Endothelial cell (in vitro differentiated cells): ENCODE data around the gene SLCO3A1. TPM values are rescaled to one million over a fixed set of nuclear protein-coding genes. Genes with fewer than 3 reads are reported as not detected.
"Not testable (repeated sequence)": the region's sequence is repeated elsewhere in the genome, so short reads cannot be mapped to it uniquely, and the experiment has no call there.

Source experiments
- DNase-seq: peaks from one replicate; pipeline ENCODE4 v3.0.0; 2021; ENCODE audit warnings: low spot score
- H3K27ac Mint-ChIP-seq: one replicate; pipeline ENCODE4 v1.8.0; 2021; ENCODE audit warnings: mixed read lengths, inconsistent platforms; ENCODE audit not compliant: unreplicated experiment
- H3K27me3 Mint-ChIP-seq: one replicate; pipeline ENCODE4 v1.8.0; 2021; ENCODE audit warnings: mild to moderate bottlenecking, moderate library complexity, mixed read lengths, inconsistent platforms; ENCODE audit not compliant: unreplicated experiment
- H3K36me3 Mint-ChIP-seq: one replicate; pipeline ENCODE4 v1.8.0; 2021; ENCODE audit warnings: mild to moderate bottlenecking, low read depth, mixed read lengths, inconsistent platforms; ENCODE audit not compliant: unreplicated experiment
- H3K4me1 Mint-ChIP-seq: one replicate; pipeline ENCODE4 v1.8.0; 2021; ENCODE audit warnings: mild to moderate bottlenecking, mixed read lengths, inconsistent platforms; ENCODE audit not compliant: unreplicated experiment
- H3K4me3 Mint-ChIP-seq: one replicate; pipeline ENCODE4 v1.8.0; 2021; ENCODE audit warnings: mild to moderate bottlenecking, mixed read lengths, inconsistent platforms; ENCODE audit not compliant: unreplicated experiment
- H3K9me3 Mint-ChIP-seq: one replicate; pipeline ENCODE4 v1.8.0; 2021; ENCODE audit warnings: mixed read lengths, inconsistent platforms; ENCODE audit not compliant: unreplicated experiment
- total RNA-seq: library from RNA; stranded (reverse); fragmentation: NEBNext Ultra II Directional; extraction: Animal tissue kit (Norgen Biotek cat#: 25700); gene quantifications from one replicate; pipeline ENCODE4 v1.2.1, GENCODE V29; 2021; ENCODE audit not compliant: unreplicated experiment
- TF ChIP-seq, protein P1 (sequence below): fragments of 200-600 bp; sonication (generic); IDR thresholded peaks from one replicate; pipeline ENCODE4 v1.5.0; 2021; ENCODE audit warnings: antibody characterized with exemption; ENCODE audit not compliant: unreplicated experiment

SLCO3A1 gene
- total RNA-seq, 1 donor from 2014 or later: 30.9 TPM

DNA sequence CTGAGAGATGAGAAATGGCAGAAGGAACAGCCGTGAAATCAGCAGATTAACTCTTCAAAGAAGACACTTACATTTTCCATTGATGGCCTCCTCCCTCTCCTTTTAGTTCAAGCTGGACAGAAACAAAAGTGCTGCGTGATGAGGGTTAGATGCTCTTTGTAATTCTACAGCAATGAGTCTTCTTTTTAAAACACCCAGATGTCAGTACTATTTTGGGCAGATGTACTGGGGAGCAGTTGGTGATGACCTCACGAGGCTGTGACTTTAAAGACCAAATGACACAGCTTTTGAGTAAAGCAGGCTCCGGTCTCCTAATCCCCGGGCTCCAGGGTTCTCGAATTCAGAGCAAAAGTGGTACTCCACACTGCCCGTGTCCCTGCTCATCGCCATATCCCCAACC, 198.2 kb downstream of the SLCO3A1 start:
- Mint-ChIP-seq H3K36me3 (no peaks in the 10 kb centered on the region), H3K9me3 (no peaks in the 10 kb centered on the region), H3K4me1 (peaks cover 29% of the 10 kb centered on the region), H3K27me3 (peaks cover 4% of the 10 kb centered on the region), H3K27ac (no peak overlapping the region), H3K4me3 (no peak overlapping the region)
- TF ChIP-seq, protein P1, sequence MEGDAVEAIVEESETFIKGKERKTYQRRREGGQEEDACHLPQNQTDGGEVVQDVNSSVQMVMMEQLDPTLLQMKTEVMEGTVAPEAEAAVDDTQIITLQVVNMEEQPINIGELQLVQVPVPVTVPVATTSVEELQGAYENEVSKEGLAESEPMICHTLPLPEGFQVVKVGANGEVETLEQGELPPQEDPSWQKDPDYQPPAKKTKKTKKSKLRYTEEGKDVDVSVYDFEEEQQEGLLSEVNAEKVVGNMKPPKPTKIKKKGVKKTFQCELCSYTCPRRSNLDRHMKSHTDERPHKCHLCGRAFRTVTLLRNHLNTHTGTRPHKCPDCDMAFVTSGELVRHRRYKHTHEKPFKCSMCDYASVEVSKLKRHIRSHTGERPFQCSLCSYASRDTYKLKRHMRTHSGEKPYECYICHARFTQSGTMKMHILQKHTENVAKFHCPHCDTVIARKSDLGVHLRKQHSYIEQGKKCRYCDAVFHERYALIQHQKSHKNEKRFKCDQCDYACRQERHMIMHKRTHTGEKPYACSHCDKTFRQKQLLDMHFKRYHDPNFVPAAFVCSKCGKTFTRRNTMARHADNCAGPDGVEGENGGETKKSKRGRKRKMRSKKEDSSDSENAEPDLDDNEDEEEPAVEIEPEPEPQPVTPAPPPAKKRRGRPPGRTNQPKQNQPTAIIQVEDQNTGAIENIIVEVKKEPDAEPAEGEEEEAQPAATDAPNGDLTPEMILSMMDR: no peak
- no peak for DNase-seq

DNA sequence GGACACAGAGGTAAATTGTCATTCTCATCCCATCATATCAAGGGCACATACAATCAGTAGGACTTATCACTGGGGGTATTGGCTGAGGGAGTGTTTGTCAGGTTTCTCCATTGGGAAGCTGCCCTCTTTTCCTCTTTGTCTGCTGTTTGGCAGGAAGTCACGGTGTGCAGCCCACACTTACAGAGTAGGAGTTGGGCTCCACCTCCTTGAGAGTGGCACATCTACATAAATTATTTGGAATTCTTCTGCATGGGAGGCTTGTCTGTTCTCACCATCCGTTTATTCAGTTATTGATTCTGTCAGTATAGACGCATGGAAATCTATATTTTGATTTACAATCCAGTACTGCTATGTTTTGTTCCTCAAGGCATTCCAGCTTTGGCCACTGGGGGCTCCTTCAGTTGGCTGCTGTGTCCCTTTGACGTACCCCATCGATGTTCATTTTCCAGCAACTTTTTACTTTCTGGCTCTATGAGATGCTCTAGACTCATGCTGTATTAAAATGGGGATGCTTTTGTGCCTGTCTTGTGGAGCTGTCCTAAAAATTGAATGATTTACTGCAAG, 200.3 kb downstream of the SLCO3A1 start:
- Mint-ChIP-seq H3K36me3 (no peaks in the 10 kb centered on the region), H3K4me3 (no peak overlapping the region), H3K27ac (peak overlapping the region; percentile 58), H3K4me1 (peaks cover 29% of the 10 kb centered on the region), H3K27me3 (peaks cover 7% of the 10 kb centered on the region), H3K9me3 (no peaks in the 10 kb centered on the region)
- no peak for DNase-seq
- TF ChIP-seq, protein P1: peak; percentile 57

DNA sequence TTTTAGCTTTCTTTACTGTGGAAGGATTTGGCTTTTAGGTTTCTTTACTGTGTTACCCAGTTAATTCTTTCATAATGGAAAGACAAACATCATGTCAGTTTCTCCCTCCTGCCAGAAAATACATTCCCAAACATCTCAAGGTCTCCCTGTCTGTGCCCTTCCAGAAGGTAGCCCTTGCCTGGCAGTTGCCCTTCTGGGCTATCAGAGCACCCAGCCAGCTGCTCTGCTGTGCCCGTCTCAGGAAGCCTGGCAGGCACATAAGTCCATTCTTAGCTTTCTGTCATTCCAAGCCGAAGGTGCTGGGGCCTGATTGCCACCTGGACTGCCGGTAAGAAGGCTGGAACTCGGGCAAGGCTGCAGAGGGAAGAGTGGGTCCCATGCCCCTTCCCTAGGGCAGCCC, 203.4 kb downstream of the SLCO3A1 start:
- peaks cover 12% of the 10 kb centered on the region for H3K4me1 Mint-ChIP-seq
- TF ChIP-seq, protein P1: no peak
- H3K9me3 Mint-ChIP-seq: no peaks in the 10 kb centered on the region
- peaks cover 2% of the 10 kb centered on the region for H3K27me3 Mint-ChIP-seq
- no peaks in the 10 kb centered on the region for H3K36me3 Mint-ChIP-seq
- H3K4me3 Mint-ChIP-seq: no peak overlapping the region
- no peak overlapping the region for H3K27ac Mint-ChIP-seq
- DNase-seq: no peak

DNA sequence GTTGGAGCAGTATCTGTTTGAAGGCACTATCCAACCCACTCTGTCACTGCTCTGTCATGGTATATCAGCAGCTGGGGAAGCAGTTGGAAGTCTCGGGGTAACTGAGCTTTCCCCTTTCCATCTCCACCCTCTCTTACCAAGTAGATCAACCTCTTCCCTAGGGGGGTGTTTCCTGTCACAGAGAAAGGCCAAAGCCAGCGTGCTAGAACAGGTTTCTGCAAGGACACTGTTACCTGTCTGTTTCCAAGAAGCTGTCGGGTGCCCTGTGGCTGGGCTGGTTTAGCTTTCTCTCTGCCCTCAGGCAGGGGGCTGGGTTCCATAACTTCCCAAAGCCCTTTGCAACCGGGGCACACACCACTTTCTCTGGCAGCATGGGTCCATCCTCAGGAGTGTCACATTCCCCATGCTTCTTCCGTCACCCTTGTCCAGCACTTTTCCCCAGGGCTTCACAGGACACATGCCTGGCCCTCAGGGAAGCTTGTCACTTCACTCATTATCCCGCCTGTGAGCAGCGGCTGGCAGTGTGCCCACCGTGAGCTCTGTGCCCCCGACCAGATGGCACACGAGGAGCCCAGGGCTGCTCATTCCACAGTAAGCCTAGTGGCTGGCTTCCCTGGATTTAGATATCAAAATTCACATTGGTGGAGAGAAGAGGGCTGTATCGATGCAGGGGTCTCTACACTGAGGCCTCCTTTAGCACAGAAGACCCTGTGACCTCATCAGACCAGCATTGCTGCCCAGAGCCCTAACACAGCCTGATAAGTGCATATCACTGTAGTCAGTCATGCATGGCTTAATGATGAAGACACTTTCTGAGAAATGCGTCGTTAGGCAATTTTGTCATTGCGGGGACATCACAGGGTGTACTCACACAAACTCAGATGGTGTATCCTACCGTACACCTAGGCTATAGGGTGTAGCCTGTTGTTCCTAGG, 205.8 kb downstream of the SLCO3A1 start:
- TF ChIP-seq, protein P1: no peak
- peaks cover 11% of the 10 kb centered on the region for H3K4me1 Mint-ChIP-seq
- H3K9me3 Mint-ChIP-seq: no peaks in the 10 kb centered on the region
- no peak overlapping the region for H3K4me3 Mint-ChIP-seq
- H3K27ac Mint-ChIP-seq: no peak overlapping the region
- H3K36me3 Mint-ChIP-seq: no peaks in the 10 kb centered on the region
- peaks cover 7% of the 10 kb centered on the region for H3K27me3 Mint-ChIP-seq
- no peak for DNase-seq

DNA sequence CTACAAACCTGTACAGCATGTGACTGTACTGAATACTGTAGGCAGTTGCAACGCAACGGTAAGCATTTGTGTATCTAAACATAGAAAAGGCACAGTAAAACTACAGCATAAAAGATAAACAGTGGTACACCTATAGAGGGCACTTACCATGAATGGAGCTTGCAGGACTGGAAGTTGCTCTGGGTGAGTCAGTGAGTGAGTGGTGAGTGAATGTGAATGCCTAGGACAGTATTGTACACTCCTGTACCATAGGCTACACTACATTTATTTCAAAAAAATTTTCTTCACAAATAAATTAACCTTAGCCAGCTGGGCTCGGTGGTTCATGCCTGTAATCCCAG, 206.4 kb downstream of the SLCO3A1 start:
- H3K27me3 Mint-ChIP-seq, H3K27ac Mint-ChIP-seq, DNase-seq, H3K36me3 Mint-ChIP-seq, H3K9me3 Mint-ChIP-seq, H3K4me3 Mint-ChIP-seq: not testable (repeated sequence)
- H3K4me1 Mint-ChIP-seq: peaks cover 11% of the 10 kb centered on the region
